GM18526 (cell line): Measurements from ENCODE around the gene ADD1.

Experiments
- POLR2A ChIP-seq: IDR thresholded peaks from 3 replicates; pipeline ENCODE4 v1.6.1; 2011; ENCODE audit not compliant: insufficient read length; ENCODE audit errors: extremely low read depth

Gene ADD1

GRCh38 chr4:2843263-2843940 is at the start of gene ADD1:
Gene ADD1, plus strand, starts transcription at chr4:2843844. Its CDS starts 32,072 bp downstream, at chr4:2875916.
- peak; percentile 87 for TF ChIP-seq POLR2A

- TF ChIP-seq POLR2A: no peak
These were observed 49.0 kb upstream of the ADD1 start for GRCh38 chr4:2794486-2795299.

- no peak for TF ChIP-seq POLR2A
These were observed 48.2 kb upstream of the ADD1 start for GRCh38 chr4:2795300-2795892.

- no peak for TF ChIP-seq POLR2A
These were observed 47.5 kb upstream of the ADD1 start for GRCh38 chr4:2795893-2796848.

GRCh38 chr4:2796849-2797544 is 46.6 kb upstream of the ADD1 start:
- TF ChIP-seq POLR2A: no peak

- TF ChIP-seq POLR2A: no peak
These were observed 45.9 kb upstream of the ADD1 start for GRCh38 chr4:2797545-2798305.

- peak; percentile 29 for TF ChIP-seq POLR2A
These were observed 45.0 kb upstream of the ADD1 start for GRCh38 chr4:2798399-2799223.

- no peak for TF ChIP-seq POLR2A
These were observed 44.3 kb upstream of the ADD1 start for GRCh38 chr4:2799224-2799911.

- TF ChIP-seq POLR2A: no peak
These were observed 43.5 kb upstream of the ADD1 start for GRCh38 chr4:2799971-2800690.

GRCh38 chr4:2800691-2801596 is 42.7 kb upstream of the ADD1 start:
- TF ChIP-seq POLR2A: peak; percentile 24
